ENCODE data around the gene NNT. TPM values are rescaled to one million over a fixed set of nuclear protein-coding genes. Genes with fewer than 3 reads are reported as not detected.

Gene NNT
- total and polyA plus RNA-seq, 2 of the 13 experiments (the other 11 are each of a cell fraction or from before 2014, with no cell fraction given) = 21.1 to 58.0 TPM

DNA sequence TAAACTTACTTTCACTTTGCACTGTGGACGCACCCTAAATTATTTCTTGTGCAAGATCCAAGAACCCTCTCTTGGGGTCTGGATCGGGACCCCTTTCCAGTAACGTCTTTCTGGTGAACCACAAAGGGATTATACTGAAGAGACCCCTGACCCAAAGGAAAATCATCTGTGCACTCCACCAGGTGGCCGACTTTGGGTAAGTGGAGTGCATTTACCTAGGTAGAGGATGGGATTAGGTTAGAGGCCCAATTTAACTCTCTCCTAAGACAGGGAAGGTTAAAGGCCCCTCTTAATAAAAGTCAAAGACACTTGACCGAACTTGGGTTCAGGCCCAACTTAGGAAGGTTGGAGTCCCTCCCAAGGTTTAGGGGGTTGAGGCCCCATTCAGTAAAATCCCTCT, 37.9 kb upstream of the NNT start:
- WGBS (ENCODE audit: low lambda C conversion rate) = 12% methylated on average over 5 of the region's 5 CpGs
- Histone ChIP-seq H3K36me3 (replicated peaks in 1 of 2; ENCODE audit: control insufficient read depth in 1 of 2, insufficient read depth in 2 of 2, low read length in 2 of 2) (no peaks in the 10 kb centered on the region), H3K9me3 (ENCODE audit: low read length) (no peaks in the 10 kb centered on the region), H2AFZ (ENCODE audit: low read length) (no peak overlapping the region), H3K9ac (ENCODE audit: insufficient read depth, low read depth, low read length) (no peak overlapping the region), H3K27me3 (ENCODE audit: control insufficient read depth in 1 of 2, insufficient read depth in 2 of 2, low read length in 2 of 2) (no peaks in the 10 kb centered on the region; a peak in 1 of 5 replicates), H3K79me2 (ENCODE audit: insufficient read depth, low read length) (no peaks in the 10 kb centered on the region), H3K4me2 (ENCODE audit: low read depth, low read length) (peak overlapping the region; percentile 48), H4K20me1 (ENCODE audit: insufficient read depth, low read length) (no peaks in the 10 kb centered on the region), H3K4me1 (ENCODE audit: insufficient read depth, low read length) (peaks cover 6% of the 10 kb centered on the region; the same call in 1 of the 2 replicates), H3K4me3 (replicated peaks in 1 of 3; ENCODE audit: insufficient read depth in 1 of 3, low read depth in 2 of 3, low read length in 3 of 3) (no peak overlapping the region), H3K27ac (ENCODE audit: extremely low read length, insufficient read depth, low read length) (no peak overlapping the region)
- TF ChIP-seq, protein P1, sequence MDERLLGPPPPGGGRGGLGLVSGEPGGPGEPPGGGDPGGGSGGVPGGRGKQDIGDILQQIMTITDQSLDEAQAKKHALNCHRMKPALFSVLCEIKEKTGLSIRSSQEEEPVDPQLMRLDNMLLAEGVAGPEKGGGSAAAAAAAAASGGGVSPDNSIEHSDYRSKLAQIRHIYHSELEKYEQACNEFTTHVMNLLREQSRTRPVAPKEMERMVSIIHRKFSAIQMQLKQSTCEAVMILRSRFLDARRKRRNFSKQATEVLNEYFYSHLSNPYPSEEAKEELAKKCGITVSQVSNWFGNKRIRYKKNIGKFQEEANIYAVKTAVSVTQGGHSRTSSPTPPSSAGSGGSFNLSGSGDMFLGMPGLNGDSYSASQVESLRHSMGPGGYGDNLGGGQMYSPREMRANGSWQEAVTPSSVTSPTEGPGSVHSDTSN (CRISPR knock-in tag; IDR thresholded peaks at IDR 0.05) = no peak
- TF ChIP-seq ZNF34 (CRISPR knock-in tag; IDR thresholded peaks at IDR 0.05; ENCODE audit: borderline replicate concordance) (no peak), MEF2D (CRISPR knock-in tag; IDR thresholded peaks at IDR 0.05) (no peak), ZNF256 (CRISPR knock-in tag; conservative IDR thresholded peaks at IDR 0.05) (no peak), NFRKB (IDR thresholded peaks at IDR 0.05) (no peak), MTF2 (CRISPR knock-in tag; IDR thresholded peaks at IDR 0.05; ENCODE audit: borderline replicate concordance) (no peak)
- ATAC-seq (peak; percentile 66), FAIRE-seq (no peak), DNase-seq (ENCODE audit: low spot score) (no peak)
- ChIA-PET POLR2A (no interaction called here), CTCF (ENCODE audit: low intra/inter-chr PET ratio, low total read pairs) (no interaction called here)
- in situ Hi-C loops (cut with HindIII; ENCODE audit: extremely low pct_ligation_motif_present, low pct_unique_long_range_greater_than_20kb) = no loop called here
- no TSS peak for BruUV-seq (replicated peaks)
- intact Hi-C loops (cut with micrococcal nuclease; ENCODE audit: unreplicated experiment) = no loop called here

DNA sequence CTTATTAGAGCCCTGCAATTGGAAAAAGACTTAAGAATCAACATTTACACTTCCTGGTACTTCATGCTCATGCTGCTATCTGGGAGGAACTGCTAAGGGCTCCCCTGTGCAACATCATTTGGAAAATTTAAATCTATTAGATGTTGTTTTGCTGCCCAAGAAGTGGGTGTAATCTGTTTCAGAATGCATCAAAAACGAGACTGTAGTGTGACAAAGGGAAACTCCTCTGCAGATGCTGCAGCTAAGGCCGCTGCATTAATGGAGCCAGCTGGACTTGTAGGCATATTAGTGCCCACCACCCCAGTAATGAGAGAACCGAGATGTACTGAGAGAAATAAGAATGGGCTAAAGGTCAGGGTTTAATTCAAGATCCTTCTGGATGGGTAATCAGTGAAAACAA, 35.0 kb upstream of the NNT start:
- Histone ChIP-seq H3K4me1 (ENCODE audit: insufficient read depth, low read length) (no peaks in the 10 kb centered on the region), H3K27ac (ENCODE audit: extremely low read length, insufficient read depth, low read length) (no peak overlapping the region), H3K36me3 (replicated peaks in 1 of 2; ENCODE audit: control insufficient read depth in 1 of 2, insufficient read depth in 2 of 2, low read length in 2 of 2) (no peaks in the 10 kb centered on the region; a peak in 1 of 5 replicates), H4K20me1 (ENCODE audit: insufficient read depth, low read length) (no peaks in the 10 kb centered on the region), H2AFZ (ENCODE audit: low read length) (no peak overlapping the region), H3K27me3 (ENCODE audit: control insufficient read depth in 1 of 2, insufficient read depth in 2 of 2, low read length in 2 of 2) (no peaks in the 10 kb centered on the region), H3K9ac (ENCODE audit: insufficient read depth, low read depth, low read length) (no peak overlapping the region), H3K9me3 (ENCODE audit: low read length) (no peaks in the 10 kb centered on the region), H3K4me2 (ENCODE audit: low read depth, low read length) (no peak overlapping the region), H3K79me2 (ENCODE audit: insufficient read depth, low read length) (no peaks in the 10 kb centered on the region), H3K4me3 (replicated peaks in 1 of 3; ENCODE audit: insufficient read depth in 1 of 3, low read depth in 2 of 3, low read length in 3 of 3) (no peak overlapping the region)
- DNase-seq (ENCODE audit: low spot score) = no peak
- ChIA-PET POLR2A (no interaction called here), CTCF (ENCODE audit: low intra/inter-chr PET ratio, low total read pairs) (no interaction called here)
- FAIRE-seq = no peak
- WGBS (ENCODE audit: low lambda C conversion rate) = 54% methylated on average over 3 of the region's 3 CpGs
- BruUV-seq (replicated peaks) = no TSS peak
- ATAC-seq = no peak
- intact Hi-C loops (cut with micrococcal nuclease; ENCODE audit: unreplicated experiment) (no loop called here), in situ Hi-C loops (cut with HindIII; ENCODE audit: extremely low pct_ligation_motif_present, low pct_unique_long_range_greater_than_20kb) (no loop called here)
- TF ChIP-seq ZNF124 (CRISPR knock-in tag; IDR thresholded peaks at IDR 0.05) = no peak
- no peak for TF ChIP-seq PAF1 (CRISPR knock-in tag; IDR thresholded peaks at IDR 0.05)
- TF ChIP-seq ZMYM2 (CRISPR knock-in tag; IDR thresholded peaks at IDR 0.05) = no peak
- no peak for TF ChIP-seq KLF15 (CRISPR knock-in tag; IDR thresholded peaks at IDR 0.05; ENCODE audit: borderline replicate concordance)
- TF ChIP-seq, protein P2, sequence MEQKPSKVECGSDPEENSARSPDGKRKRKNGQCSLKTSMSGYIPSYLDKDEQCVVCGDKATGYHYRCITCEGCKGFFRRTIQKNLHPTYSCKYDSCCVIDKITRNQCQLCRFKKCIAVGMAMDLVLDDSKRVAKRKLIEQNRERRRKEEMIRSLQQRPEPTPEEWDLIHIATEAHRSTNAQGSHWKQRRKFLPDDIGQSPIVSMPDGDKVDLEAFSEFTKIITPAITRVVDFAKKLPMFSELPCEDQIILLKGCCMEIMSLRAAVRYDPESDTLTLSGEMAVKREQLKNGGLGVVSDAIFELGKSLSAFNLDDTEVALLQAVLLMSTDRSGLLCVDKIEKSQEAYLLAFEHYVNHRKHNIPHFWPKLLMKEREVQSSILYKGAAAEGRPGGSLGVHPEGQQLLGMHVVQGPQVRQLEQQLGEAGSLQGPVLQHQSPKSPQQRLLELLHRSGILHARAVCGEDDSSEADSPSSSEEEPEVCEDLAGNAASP (CRISPR knock-in tag; IDR thresholded peaks at IDR 0.05; ENCODE audit: borderline replicate concordance) = no peak
- no peak for TF ChIP-seq MBD4 (IDR thresholded peaks at IDR 0.05; ENCODE audit: borderline replicate concordance, low read length)
- TF ChIP-seq KLF11 (CRISPR knock-in tag; IDR thresholded peaks at IDR 0.05) = no peak
- no peak for TF ChIP-seq ZNF678 (CRISPR knock-in tag; IDR thresholded peaks at IDR 0.05)
- TF ChIP-seq FOXC1 (CRISPR knock-in tag; IDR thresholded peaks at IDR 0.05; ENCODE audit: borderline replicate concordance) = no peak
- no peak for TF ChIP-seq ZNF839 (CRISPR knock-in tag; IDR thresholded peaks at IDR 0.05; ENCODE audit: borderline replicate concordance)
- no peak for TF ChIP-seq ZFAT (CRISPR knock-in tag; conservative IDR thresholded peaks at IDR 0.05)
- TF ChIP-seq ZNF382 (CRISPR knock-in tag; IDR thresholded peaks at IDR 0.05; ENCODE audit: borderline replicate concordance) = no peak

All from HepG2 (cell line).